ENCODE measurements around the gene HCK. TPM values are rescaled to one million over a fixed set of nuclear protein-coding genes. Genes with fewer than 3 reads are reported as not detected.
A peak's percentile ranks its signal among the peaks of the same experiment; 100 is the strongest.

HCK gene
- total RNA-seq (2014; rRNA removed; shearing (Covaris generic); ENCODE audit: low replicate concordance) = not detected in 2 replicates

GRCh38 chr20:32052090-32052777 is at the start of gene HCK:
TSS of gene HCK (plus strand) at chr20:32052242.
- in situ Hi-C loops (cut with HindIII; ENCODE audit: low pct_unique_long_range_greater_than_20kb, low sequenced_read_pairs) = no loop called here
- no peak for DNase-seq (ENCODE audit: low read depth)

GRCh38 chr20:32003325-32003724 is 48.7 kb upstream of the HCK start:
- no peak for DNase-seq (ENCODE audit: low read depth)
- in situ Hi-C loops (cut with HindIII; ENCODE audit: low pct_unique_long_range_greater_than_20kb, low sequenced_read_pairs) = no loop called here

- in situ Hi-C loops (cut with HindIII; ENCODE audit: low pct_unique_long_range_greater_than_20kb, low sequenced_read_pairs) = no loop called here
- peak; percentile 41 for DNase-seq (ENCODE audit: low read depth)
Measured at GRCh38 chr20:32004963-32005362, 47.1 kb upstream of the HCK start.

- in situ Hi-C loops (cut with HindIII; ENCODE audit: low pct_unique_long_range_greater_than_20kb, low sequenced_read_pairs) = no loop called here
- DNase-seq (ENCODE audit: low read depth) = no peak
Measured at GRCh38 chr20:32006053-32006452, 46.0 kb upstream of the HCK start.

GRCh38 chr20:32006841-32007786 is 44.9 kb upstream of the HCK start:
- in situ Hi-C loops (cut with HindIII; ENCODE audit: low pct_unique_long_range_greater_than_20kb, low sequenced_read_pairs) = no loop called here
- no peak for DNase-seq (ENCODE audit: low read depth)

- DNase-seq (ENCODE audit: low read depth) = no peak
- in situ Hi-C loops (cut with HindIII; ENCODE audit: low pct_unique_long_range_greater_than_20kb, low sequenced_read_pairs) = no loop called here
Measured at GRCh38 chr20:32007787-32008616, 44.0 kb upstream of the HCK start.

GRCh38 chr20:32009564-32009963 is 42.5 kb upstream of the HCK start:
- no peak for DNase-seq (ENCODE audit: low read depth)
- in situ Hi-C loops (cut with HindIII; ENCODE audit: low pct_unique_long_range_greater_than_20kb, low sequenced_read_pairs) = no loop called here

- no peak for DNase-seq (ENCODE audit: low read depth)
- in situ Hi-C loops (cut with HindIII; ENCODE audit: low pct_unique_long_range_greater_than_20kb, low sequenced_read_pairs) = no loop called here
Measured at GRCh38 chr20:32010101-32010500, 41.9 kb upstream of the HCK start, which contains the start of gene CCM2L. TSS of gene CCM2L (plus strand) at chr20:32010438. CDS start at chr20:32010455, 17 bp downstream.

GRCh38 chr20:32010666-32011065 is 41.4 kb upstream of the HCK start:
- DNase-seq (ENCODE audit: low read depth) = no peak
- in situ Hi-C loops (cut with HindIII; ENCODE audit: low pct_unique_long_range_greater_than_20kb, low sequenced_read_pairs) = no loop called here

GRCh38 chr20:32012159-32012688 is 39.8 kb upstream of the HCK start:
- DNase-seq (ENCODE audit: low read depth) = no peak
- in situ Hi-C loops (cut with HindIII; ENCODE audit: low pct_unique_long_range_greater_than_20kb, low sequenced_read_pairs) = no loop called here

GRCh38 chr20:32013326-32013725 is 38.7 kb upstream of the HCK start:
- no peak for DNase-seq (ENCODE audit: low read depth)
- in situ Hi-C loops (cut with HindIII; ENCODE audit: low pct_unique_long_range_greater_than_20kb, low sequenced_read_pairs) = no loop called here

- in situ Hi-C loops (cut with HindIII; ENCODE audit: low pct_unique_long_range_greater_than_20kb, low sequenced_read_pairs) = no loop called here
- DNase-seq (ENCODE audit: low read depth) = no peak
Measured at GRCh38 chr20:32017711-32018251, 34.3 kb upstream of the HCK start.

GRCh38 chr20:32018269-32019155 is 33.5 kb upstream of the HCK start:
- peak; percentile 92 for DNase-seq (ENCODE audit: low read depth)
- in situ Hi-C loops (cut with HindIII; ENCODE audit: low pct_unique_long_range_greater_than_20kb, low sequenced_read_pairs) = no loop called here

- in situ Hi-C loops (cut with HindIII; ENCODE audit: low pct_unique_long_range_greater_than_20kb, low sequenced_read_pairs) = no loop called here
- peak; percentile 31 for DNase-seq (ENCODE audit: low read depth)
Measured at GRCh38 chr20:32019156-32019510, 32.9 kb upstream of the HCK start.

- in situ Hi-C loops (cut with HindIII; ENCODE audit: low pct_unique_long_range_greater_than_20kb, low sequenced_read_pairs) = loop anchor here (10.0 kb wide), 1 partner anchor 165 kb away; no protein-coding TSS in a partner anchor
- no peak for DNase-seq (ENCODE audit: low read depth)
Measured at GRCh38 chr20:32019563-32020463, 32.2 kb upstream of the HCK start.

- in situ Hi-C loops (cut with HindIII; ENCODE audit: low pct_unique_long_range_greater_than_20kb, low sequenced_read_pairs) = loop anchor here (10.0 kb wide), 1 partner anchor 166 kb away; no protein-coding TSS in a partner anchor
- DNase-seq (ENCODE audit: low read depth) = no peak
Measured at GRCh38 chr20:32021091-32021490, 31.0 kb upstream of the HCK start.

Data from Caki2 (cell line).